ENCODE measurements around the gene CRMP1.

DNA sequence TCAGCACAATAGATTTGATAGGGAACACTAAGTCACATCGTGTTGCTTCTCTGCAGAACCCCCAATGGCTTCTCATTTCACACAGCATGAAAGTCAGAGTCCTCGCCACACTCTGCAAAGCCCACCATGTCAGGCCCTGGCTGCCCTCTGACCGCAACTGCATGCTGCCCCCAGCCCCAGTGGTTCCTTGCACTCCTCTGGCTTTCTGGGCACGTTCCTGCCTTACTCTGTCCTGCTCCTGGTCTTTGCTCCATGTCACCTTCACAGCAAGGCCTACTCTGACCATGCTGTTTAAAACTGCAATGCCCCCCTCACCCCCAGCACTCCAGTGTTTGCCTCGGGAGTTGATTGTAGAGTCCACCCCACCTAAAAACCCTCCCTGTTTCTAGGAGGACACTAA lies 103.7 kb downstream of the CRMP1 start:
- no peak for TF ChIP-seq POLR2AphosphoS5 (IDR thresholded peaks at IDR 0.05; ENCODE audit: control insufficient read depth, insufficient read depth, low read depth, low read length)
- TF ChIP-seq FOXK1 (CRISPR knock-in tag; IDR thresholded peaks at IDR 0.05; ENCODE audit: borderline replicate concordance) = no peak
- TF ChIP-seq TAF1 (IDR thresholded peaks at IDR 0.05; ENCODE audit: control insufficient read depth, extremely low read depth, insufficient read depth, low read length, severe bottlenecking) = no peak
- no peak for TF ChIP-seq CSDE1 (IDR thresholded peaks at IDR 0.05)
- TF ChIP-seq POLR2A (conservative IDR thresholded peaks at IDR 0.05) = no peak
- TF ChIP-seq ZNF140 (CRISPR knock-in tag; IDR thresholded peaks at IDR 0.05) = no peak
- no peak for TF ChIP-seq CC2D1A (IDR thresholded peaks at IDR 0.05)
